ENCODE data around the gene B4GALT2.

DNA sequence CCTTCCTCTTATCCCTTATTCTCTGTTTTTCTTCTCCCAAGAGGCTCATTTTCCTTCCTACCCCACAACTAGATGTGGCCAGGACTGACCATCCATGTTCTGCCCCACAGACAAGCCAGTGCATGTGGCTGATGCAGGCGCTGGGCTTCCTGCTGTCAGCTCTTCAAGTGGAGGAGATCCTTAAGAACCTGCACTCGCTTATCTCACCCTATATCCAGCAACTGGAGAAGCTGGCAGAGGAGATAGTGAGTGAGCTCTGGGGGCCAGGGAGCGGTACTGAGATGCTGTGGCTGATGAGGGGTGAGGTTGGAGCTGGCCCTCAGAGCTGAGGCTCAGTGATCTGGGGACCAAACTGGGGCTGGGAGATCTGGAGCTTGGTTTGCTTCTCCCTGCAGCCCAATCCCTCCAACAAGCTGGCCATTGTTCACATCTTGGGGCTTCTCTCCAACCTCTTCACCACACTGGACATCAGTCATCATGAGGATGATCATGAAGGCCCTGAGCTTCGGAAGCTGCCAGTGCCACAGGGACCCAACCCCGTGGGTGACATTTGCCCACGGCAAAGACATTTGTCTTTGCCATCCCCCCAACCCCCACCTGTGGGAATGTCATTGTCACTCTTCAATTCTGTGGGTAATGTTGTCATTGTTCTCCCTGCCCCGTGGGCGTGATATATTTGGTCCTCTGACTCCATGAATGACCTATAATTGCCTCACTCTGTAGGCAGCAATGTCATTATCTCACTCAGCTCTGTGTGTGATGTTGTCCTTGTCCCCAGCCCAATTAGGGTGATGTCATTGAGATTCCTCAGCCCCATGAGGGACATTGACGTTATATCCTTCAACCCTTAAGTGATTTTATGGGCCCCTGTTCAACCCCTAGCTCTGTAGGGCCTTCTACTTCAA lies 20.4 kb upstream of the B4GALT2 start:
- TF ChIP-seq CTCF (IDR thresholded peaks at IDR 0.05): no peak
- TF ChIP-seq POLR2A (IDR thresholded peaks at IDR 0.05): no peak
- TF ChIP-seq EP300 (IDR thresholded peaks at IDR 0.05): no peak
